Neural cell (in vitro differentiated cells): ENCODE measurements around the gene HS6ST2.

ENCODE experiments used
- EP300 ChIP-seq: fragments of 450-650 bp; conservative IDR thresholded peaks from 2 replicates; pipeline ENCODE4 v1.6.1; 2014; ENCODE audit warnings: antibody characterized with exemption, mild to moderate bottlenecking, moderate library complexity; ENCODE audit not compliant: poor library complexity, severe bottlenecking
- EZH2 ChIP-seq: fragments of 200-600, 300-800 bp; shearing (Covaris generic), sonication (generic); IDR thresholded peaks from 2 replicates; pipeline ENCODE4 v1.6.1; 2014; ENCODE audit warnings: antibody characterized with exemption, low read length, borderline replicate concordance, mild to moderate bottlenecking; ENCODE audit not compliant: insufficient read depth, poor library complexity, severe bottlenecking
- MXI1 ChIP-seq: fragments of 450-650 bp; conservative IDR thresholded peaks from 2 replicates; pipeline ENCODE4 v1.6.1; 2014; ENCODE audit warnings: antibody characterized with exemption, mild to moderate bottlenecking; ENCODE audit not compliant: poor library complexity, severe bottlenecking
- POLR2AphosphoS5 ChIP-seq: IDR thresholded peaks from 2 replicates; pipeline ENCODE4 v1.6.1; 2012
- RAD21 ChIP-seq: fragments of 450-650 bp; conservative IDR thresholded peaks from 2 replicates; pipeline ENCODE4 v1.6.1; 2014; ENCODE audit warnings: antibody characterized with exemption, mild to moderate bottlenecking, moderate library complexity
- SMC3 ChIP-seq: fragments of 450-650 bp; conservative IDR thresholded peaks from 2 replicates; pipeline ENCODE4 v1.6.1; 2014; ENCODE audit warnings: antibody characterized with exemption, mild to moderate bottlenecking, moderate library complexity; ENCODE audit not compliant: poor library complexity
- TAF1 ChIP-seq: IDR thresholded peaks from 2 replicates; pipeline ENCODE4 v1.6.1; 2012; ENCODE audit warnings: low read depth
- TF ChIP-seq, protein P1 (sequence below): IDR thresholded peaks from 2 replicates; pipeline ENCODE4 v1.6.1; 2012; ENCODE audit warnings: borderline replicate concordance
- TF ChIP-seq, protein P2 (sequence below): fragments of 450-650 bp; IDR thresholded peaks from 2 replicates; pipeline ENCODE4 v1.5.1; 2014; ENCODE audit warnings: antibody characterized with exemption, mild to moderate bottlenecking, moderate library complexity; ENCODE audit not compliant: poor library complexity, severe bottlenecking

DNA sequence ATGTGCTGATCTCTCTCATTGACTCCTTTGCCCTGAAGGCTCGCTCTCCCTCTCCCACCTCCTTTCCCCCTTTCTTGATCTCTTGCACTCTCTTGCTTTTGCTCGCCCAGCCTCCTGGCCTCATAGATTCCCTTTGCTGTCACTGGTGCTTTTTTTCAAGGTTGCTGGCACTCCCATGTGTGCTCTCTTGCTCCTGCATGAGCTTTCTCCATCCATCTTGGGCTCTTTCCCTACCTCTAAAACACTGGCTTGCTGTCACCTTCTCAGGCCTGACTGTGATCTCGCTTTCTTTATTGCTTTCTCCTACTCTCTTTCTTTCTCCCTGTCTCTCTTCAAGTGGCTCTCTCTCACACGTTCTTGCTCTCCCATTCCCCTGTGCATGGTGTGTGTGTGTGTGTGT is 202.0 kb downstream of the HS6ST2 start:
- TF ChIP-seq, protein P1, sequence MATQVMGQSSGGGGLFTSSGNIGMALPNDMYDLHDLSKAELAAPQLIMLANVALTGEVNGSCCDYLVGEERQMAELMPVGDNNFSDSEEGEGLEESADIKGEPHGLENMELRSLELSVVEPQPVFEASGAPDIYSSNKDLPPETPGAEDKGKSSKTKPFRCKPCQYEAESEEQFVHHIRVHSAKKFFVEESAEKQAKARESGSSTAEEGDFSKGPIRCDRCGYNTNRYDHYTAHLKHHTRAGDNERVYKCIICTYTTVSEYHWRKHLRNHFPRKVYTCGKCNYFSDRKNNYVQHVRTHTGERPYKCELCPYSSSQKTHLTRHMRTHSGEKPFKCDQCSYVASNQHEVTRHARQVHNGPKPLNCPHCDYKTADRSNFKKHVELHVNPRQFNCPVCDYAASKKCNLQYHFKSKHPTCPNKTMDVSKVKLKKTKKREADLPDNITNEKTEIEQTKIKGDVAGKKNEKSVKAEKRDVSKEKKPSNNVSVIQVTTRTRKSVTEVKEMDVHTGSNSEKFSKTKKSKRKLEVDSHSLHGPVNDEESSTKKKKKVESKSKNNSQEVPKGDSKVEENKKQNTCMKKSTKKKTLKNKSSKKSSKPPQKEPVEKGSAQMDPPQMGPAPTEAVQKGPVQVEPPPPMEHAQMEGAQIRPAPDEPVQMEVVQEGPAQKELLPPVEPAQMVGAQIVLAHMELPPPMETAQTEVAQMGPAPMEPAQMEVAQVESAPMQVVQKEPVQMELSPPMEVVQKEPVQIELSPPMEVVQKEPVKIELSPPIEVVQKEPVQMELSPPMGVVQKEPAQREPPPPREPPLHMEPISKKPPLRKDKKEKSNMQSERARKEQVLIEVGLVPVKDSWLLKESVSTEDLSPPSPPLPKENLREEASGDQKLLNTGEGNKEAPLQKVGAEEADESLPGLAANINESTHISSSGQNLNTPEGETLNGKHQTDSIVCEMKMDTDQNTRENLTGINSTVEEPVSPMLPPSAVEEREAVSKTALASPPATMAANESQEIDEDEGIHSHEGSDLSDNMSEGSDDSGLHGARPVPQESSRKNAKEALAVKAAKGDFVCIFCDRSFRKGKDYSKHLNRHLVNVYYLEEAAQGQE = no peak
- TF ChIP-seq, protein P2, sequence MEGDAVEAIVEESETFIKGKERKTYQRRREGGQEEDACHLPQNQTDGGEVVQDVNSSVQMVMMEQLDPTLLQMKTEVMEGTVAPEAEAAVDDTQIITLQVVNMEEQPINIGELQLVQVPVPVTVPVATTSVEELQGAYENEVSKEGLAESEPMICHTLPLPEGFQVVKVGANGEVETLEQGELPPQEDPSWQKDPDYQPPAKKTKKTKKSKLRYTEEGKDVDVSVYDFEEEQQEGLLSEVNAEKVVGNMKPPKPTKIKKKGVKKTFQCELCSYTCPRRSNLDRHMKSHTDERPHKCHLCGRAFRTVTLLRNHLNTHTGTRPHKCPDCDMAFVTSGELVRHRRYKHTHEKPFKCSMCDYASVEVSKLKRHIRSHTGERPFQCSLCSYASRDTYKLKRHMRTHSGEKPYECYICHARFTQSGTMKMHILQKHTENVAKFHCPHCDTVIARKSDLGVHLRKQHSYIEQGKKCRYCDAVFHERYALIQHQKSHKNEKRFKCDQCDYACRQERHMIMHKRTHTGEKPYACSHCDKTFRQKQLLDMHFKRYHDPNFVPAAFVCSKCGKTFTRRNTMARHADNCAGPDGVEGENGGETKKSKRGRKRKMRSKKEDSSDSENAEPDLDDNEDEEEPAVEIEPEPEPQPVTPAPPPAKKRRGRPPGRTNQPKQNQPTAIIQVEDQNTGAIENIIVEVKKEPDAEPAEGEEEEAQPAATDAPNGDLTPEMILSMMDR = no peak
- TF ChIP-seq SMC3 = no peak
- no peak for TF ChIP-seq EZH2
- no peak for TF ChIP-seq POLR2AphosphoS5
- TF ChIP-seq EP300 = no peak
- no peak for TF ChIP-seq MXI1
- no peak for TF ChIP-seq TAF1
- no peak for TF ChIP-seq RAD21
